Endometrial microvascular endothelial cells (primary cell): ENCODE data around the gene PLXND1. TPM values are rescaled to one million over a fixed set of nuclear protein-coding genes. Genes with fewer than 3 reads are reported as not detected.

Source experiments
- in situ Hi-C: cut with HindIII; loops from 2 replicates; pipeline ENCODE4 v1.10.0; 2017; ENCODE audit warnings: low sequenced_read_pairs, low pct_unique_long_range_greater_than_20kb; ENCODE audit errors: inconsistent ontology term
- total RNA-seq: library from RNA; depleted of rRNA; stranded (reverse); fragments of >200 nt; gene quantifications from one replicate; pipeline ENCODE4 v1.2.3, GENCODE V29; 2015; ENCODE audit errors: inconsistent ontology term

The PLXND1 gene
- total RNA-seq, 1 donor from 2014 or later, result 182 TPM

- in situ Hi-C loops, result no loop called here
Measured at GRCh38 chr3:129594409-129594808, 12.1 kb downstream of the PLXND1 start.

GRCh38 chr3:129593595-129594339 is 12.7 kb downstream of the PLXND1 start:
- in situ Hi-C loops, result no loop called here

GRCh38 chr3:129593230-129593594 is 13.3 kb downstream of the PLXND1 start:
- in situ Hi-C loops, result no loop called here

- in situ Hi-C loops, result no loop called here
Measured at GRCh38 chr3:129592381-129593131, 13.9 kb downstream of the PLXND1 start.

GRCh38 chr3:129591932-129592331 is 14.5 kb downstream of the PLXND1 start:
- in situ Hi-C loops, result no loop called here

GRCh38 chr3:129590215-129590614 is 16.3 kb downstream of the PLXND1 start:
- in situ Hi-C loops, result no loop called here

- in situ Hi-C loops, result no loop called here
Measured at GRCh38 chr3:129587566-129588210, 18.8 kb downstream of the PLXND1 start.

GRCh38 chr3:129586746-129587430 is 19.6 kb downstream of the PLXND1 start:
- in situ Hi-C loops, result no loop called here

GRCh38 chr3:129585949-129586657 is 20.4 kb downstream of the PLXND1 start:
- in situ Hi-C loops, result no loop called here

- in situ Hi-C loops, result no loop called here
Measured at GRCh38 chr3:129584631-129585030, 21.8 kb downstream of the PLXND1 start.

GRCh38 chr3:129583289-129583688 is 23.2 kb downstream of the PLXND1 start:
- in situ Hi-C loops, result no loop called here

- in situ Hi-C loops, result no loop called here
Measured at GRCh38 chr3:129582799-129583198, 23.7 kb downstream of the PLXND1 start.

GRCh38 chr3:129581623-129582022 is 24.9 kb downstream of the PLXND1 start:
- in situ Hi-C loops, result no loop called here

- in situ Hi-C loops, result no loop called here
Measured at GRCh38 chr3:129579991-129580390, 26.5 kb downstream of the PLXND1 start.

- in situ Hi-C loops, result no loop called here
Measured at GRCh38 chr3:129577925-129578786, 28.3 kb downstream of the PLXND1 start.

- in situ Hi-C loops, result no loop called here
Measured at GRCh38 chr3:129577366-129577765, 29.1 kb downstream of the PLXND1 start.

- in situ Hi-C loops, result no loop called here
Measured at GRCh38 chr3:129576514-129577352, 29.7 kb downstream of the PLXND1 start.
